Ramos (cell line): ENCODE data around the gene GDAP1L1.

Experiments used
- in situ Hi-C: fragments of 300-500 bp; cut with MboI; formaldehyde crosslinking; loops from one replicate; pipeline ENCODE4 v1.14.3; 2022; ENCODE audit warnings: low sequenced_read_pairs; ENCODE audit not compliant: unreplicated experiment

GDAP1L1 gene

DNA sequence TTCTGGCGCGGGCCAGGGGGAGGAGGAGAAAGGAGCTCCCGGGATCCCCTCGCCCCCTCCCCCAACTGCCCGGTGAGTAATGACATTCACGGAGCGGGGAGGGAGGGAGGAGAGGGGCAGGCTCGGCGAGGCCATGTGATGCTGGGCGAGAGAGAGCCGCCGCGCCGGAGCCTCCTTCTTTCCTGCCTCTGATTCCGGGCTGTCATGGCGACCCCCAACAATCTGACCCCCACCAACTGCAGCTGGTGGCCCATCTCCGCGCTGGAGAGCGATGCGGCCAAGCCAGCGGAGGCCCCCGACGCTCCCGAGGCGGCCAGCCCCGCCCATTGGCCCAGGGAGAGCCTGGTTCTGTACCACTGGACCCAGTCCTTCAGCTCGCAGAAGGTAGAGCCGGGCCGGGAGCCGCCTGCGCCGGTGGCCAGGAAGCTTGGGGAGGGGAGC is at the start of gene GDAP1L1:
Gene GDAP1L1, plus strand, starts transcription at position 178 of the 441 bp plus-strand sequence. Its CDS starts 27 bp downstream, at position 205.
- in situ Hi-C loops, result no loop called here

DNA sequence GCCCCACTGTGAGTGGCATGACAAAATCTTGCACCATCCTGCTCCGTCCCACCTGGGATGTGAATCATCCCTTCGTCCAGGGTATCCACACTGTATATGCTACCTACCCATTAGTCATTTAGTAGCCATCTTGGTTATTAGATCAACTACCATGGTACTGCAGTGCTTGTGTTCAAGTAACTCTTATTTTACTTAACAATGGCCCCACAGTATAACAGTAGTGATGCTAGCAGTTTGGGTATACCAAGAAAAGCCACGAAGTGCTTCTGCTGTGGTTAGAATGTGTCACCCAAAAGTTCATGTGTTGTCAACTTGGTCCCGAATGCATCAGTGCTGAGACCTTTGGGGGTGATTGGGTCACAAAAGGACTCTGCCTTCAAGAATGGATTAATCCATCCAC is 48.2 kb upstream of the GDAP1L1 start:
- in situ Hi-C loops, result no loop called here

DNA sequence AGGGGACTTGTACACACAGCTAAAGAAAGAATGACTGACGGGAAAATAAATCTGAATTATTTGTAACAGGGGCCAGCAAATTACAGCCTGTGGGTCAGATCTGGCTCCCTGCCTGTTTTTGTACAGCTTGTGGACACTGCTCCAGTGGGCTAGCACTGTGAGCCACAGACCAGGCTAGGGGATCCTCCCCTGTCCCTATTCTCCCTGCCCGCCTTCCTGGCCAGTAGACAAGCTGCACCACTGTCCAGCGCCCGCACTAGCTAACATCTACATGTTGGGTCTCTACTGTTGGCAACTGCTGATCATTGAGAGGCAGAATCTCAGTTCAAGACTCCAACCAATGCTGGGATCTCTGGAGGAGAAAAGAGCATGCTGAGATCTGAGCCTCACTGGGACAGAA is 47.2 kb upstream of the GDAP1L1 start:
- in situ Hi-C loops, result loop anchor here (25.0 kb wide), 2 partner anchors 412 to 487 kb away; no protein-coding TSS in a partner anchor

DNA sequence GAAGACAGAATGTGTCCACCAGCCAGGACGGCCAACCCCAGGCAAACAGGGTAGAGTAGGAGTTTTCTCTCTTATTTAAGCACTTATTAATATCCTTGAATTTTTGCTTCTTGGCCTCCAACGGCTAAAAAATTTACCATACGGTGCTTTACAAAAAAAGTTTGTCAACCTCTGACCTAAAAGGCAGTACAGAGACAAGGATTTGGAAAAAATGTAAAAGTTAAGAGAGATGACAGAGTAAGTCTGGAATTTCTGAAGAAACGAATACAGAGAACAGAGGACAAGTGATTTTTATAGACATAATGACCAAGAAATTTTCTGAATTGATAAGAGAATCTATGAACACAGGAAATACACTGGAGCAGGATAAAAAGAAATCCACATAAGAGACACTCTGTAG is 46.7 kb upstream of the GDAP1L1 start:
- in situ Hi-C loops, result loop anchor here (25.0 kb wide), 2 partner anchors 412 to 487 kb away; no protein-coding TSS in a partner anchor

DNA sequence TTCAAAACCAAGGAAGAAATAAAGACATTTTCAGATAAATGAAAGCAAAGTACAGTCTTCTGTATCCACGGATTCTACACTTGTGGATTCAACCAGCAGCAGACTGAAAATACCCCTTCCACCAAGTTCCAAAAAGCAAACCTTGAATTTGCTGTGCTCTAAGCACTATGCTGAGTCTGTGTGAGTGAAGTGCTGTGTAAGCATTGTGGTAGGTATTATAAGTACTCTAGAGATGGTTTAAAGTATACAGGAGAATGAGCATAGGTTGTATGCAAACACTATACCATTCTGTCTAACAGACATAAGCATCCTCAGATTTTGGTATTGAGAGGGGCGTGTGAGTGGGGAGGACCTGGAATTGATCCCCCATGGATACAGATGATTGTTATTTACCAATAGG is 46.1 kb upstream of the GDAP1L1 start:
- in situ Hi-C loops, result loop anchor here (25.0 kb wide), 2 partner anchors 411 to 486 kb away; no protein-coding TSS in a partner anchor

DNA sequence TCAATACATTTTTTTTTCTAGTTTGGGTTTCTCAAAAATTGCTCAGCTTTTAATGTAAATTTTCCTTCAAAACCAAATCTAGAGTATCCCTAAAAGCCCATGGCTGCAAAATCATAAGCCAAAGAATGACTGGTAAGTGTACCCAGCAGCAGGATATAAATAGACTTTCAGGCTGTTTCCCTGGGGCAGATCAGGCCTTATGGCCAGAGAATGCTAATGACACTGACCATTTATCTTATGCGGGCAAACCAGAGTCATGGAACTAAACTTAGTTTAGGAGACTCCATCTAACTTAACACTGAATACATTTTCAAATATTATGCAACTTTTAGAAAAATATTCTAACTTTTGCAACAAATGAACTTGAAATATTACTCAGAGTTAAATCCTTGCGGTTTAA is 43.9 kb upstream of the GDAP1L1 start:
- in situ Hi-C loops, result loop anchor here (25.0 kb wide), 2 partner anchors 409 to 484 kb away; no protein-coding TSS in a partner anchor

DNA sequence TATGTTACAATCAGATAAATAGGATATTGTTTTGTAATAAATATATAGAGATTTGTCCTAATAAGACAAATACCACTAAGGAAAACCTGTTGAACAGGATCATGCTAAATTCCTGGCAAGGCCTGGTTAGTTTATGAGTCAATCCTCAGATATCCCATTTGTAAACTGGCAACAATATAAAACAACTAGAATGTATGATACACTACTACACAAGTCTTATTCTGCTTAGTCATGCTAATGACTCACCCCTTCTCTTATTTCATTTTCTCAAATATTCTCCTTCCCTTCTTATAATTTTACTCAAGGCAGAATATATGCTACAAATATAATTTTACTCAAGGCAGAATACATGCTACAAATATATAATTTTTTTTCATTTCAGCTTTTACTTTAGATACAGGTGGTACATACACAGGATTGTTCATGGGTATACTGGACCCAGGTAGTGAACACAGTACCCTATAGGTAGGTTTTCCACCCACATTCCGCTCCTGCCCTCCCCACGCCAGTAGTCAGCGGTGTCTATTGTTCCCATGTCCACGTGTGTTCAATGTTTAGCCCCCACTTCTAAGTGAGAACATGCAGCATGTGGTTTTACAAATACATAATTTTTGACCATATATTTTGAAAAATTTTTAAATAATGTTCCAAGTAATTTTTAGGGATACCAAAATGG is 42.8 kb upstream of the GDAP1L1 start:
- in situ Hi-C loops, result loop anchor here (25.0 kb wide), 2 partner anchors 408 to 483 kb away; no protein-coding TSS in a partner anchor

DNA sequence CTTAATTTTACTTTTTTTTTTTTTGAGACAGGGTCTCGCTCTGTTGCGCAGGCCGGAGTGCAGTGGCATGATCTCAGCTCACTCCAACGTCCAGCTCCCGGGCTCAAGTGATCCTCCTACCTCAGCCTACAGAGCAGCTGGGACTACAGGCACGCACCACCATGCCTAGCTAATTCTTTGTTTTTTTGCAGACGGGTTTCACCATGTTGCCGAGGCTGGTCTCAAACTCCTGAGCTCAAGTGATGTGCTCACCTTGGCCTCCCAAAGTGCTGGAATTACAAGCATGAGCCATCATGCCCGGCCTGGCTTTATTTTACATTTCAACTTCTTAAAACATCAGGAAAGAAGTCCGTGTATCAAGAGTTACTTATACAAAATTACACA is 42.3 kb upstream of the GDAP1L1 start:
- in situ Hi-C loops, result loop anchor here (25.0 kb wide), 2 partner anchors 407 to 482 kb away; no protein-coding TSS in a partner anchor

DNA sequence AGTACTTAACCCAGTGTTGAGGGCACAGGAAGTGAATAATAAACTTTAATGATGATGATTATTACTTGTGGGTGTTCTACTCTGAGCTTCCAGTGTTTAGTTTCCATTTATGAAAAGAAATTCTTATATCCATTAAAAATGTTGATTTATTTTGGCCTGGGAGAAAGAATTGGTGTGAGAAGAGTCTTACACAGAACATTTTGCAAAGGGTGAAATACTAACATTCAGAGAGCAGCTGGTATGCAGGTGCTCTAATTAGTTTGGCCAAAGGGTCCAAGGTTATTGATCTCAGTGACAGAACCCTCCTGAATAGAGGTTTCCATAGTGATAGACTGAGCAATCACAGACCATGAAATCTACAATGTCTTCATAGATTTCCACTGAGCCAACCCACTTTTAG is 41.0 kb upstream of the GDAP1L1 start:
- in situ Hi-C loops, result loop anchor here (25.0 kb wide), 2 partner anchors 406 to 481 kb away; no protein-coding TSS in a partner anchor

DNA sequence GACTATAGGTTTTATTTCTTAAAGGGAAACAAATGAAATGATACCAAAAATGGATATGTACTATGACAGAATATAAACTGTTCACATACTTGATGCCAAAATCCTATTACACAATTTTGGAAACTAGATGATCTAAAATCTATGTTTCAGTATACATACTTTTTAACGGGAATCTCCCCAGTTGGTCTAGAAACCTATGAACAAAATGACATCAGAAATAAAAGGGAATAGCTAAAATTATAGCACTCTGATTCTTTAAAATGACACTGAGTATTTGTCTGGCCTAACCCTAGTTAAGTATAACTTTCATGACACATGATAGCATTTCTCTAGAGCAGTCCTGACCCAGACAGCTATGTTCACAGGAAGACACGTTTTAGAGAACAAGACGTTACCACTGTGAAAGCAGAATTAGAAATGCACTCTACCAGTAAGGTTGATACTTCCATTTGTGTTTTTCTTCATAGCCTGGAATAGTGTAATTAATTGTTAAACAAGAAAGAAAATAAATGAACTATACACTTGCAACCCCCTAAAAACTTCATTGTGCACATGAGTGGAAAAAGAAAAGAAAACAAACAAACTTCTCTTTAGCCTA is 39.9 kb upstream of the GDAP1L1 start:
- in situ Hi-C loops, result loop anchor here (25.0 kb wide), 2 partner anchors 405 to 480 kb away; no protein-coding TSS in a partner anchor

DNA sequence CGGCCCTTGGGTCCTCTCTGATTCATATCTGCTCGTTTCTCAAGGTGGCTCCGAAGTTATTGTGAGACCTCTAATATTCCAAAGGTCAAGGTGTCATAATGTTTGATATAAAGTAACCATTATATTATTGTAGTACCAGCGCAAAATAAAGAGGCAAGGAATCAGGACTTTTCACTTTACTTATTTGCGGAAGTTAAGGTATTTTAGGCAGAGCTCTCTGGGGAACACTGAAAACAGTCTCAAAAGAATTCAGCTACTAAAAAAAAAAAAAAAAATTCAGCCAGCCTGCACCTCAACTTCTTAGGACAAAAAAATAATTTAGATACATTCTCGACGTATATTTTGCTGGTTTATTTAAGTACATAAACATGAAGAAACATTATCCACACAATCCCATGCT is 38.9 kb upstream of the GDAP1L1 start:
- in situ Hi-C loops, result loop anchor here (25.0 kb wide), 2 partner anchors 404 to 479 kb away; no protein-coding TSS in a partner anchor

DNA sequence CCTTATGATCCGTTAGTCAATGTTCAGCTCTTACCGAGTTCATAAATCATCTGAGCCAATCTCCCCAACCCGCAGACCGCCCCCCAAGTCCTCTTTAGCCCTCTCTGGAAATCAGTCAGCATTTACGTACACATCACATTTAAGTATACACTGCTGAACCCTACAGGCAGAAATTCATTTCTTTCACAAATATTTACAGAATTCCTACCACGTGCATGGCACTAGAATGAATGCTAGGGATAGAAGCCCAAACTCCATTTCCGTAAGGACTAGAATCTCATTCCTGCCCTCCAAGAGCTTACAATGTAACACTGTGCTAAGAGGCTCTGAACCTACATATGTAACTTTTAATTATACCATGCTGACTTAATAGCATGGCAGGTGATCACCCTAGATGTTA is 38.3 kb upstream of the GDAP1L1 start:
- in situ Hi-C loops, result loop anchor here (25.0 kb wide), 2 partner anchors 404 to 479 kb away; no protein-coding TSS in a partner anchor

DNA sequence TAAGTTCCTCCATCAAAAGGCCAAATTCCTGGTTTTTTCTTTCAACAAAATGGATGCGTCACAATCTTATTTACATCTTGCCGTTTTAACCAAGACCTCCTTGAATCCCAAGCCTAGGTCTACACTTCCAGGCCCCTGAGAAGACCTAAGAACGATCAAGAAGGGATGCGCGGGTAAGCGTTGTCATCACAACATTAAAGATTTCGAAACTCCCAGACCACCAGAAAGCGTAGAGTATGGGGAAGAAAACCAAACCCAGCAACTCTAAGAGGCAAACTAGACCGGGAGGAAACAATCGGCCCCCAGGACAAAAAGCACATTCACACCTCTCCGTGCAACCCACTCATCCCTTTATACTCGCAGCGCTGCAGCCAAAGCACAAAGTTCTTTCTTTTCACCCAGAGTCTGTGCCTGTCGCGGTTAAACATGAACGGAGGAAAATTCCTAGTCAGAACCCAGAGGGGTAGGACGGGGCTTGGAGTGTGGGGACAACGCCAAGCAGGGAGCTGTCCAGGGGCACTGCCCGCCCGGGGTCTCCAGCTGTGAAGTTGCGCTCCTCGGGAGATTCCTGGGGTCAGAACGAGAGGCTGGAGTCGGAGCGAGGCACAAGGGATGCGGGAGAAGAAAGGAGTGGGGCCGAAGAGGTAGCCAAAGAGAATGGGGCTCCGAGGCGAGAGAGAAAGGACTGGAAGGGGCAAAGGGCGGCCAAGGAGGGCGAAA is 37.3 kb upstream of the GDAP1L1 start:
- in situ Hi-C loops, result loop anchor here (25.0 kb wide), 2 partner anchors 402 to 477 kb away; no protein-coding TSS in a partner anchor

DNA sequence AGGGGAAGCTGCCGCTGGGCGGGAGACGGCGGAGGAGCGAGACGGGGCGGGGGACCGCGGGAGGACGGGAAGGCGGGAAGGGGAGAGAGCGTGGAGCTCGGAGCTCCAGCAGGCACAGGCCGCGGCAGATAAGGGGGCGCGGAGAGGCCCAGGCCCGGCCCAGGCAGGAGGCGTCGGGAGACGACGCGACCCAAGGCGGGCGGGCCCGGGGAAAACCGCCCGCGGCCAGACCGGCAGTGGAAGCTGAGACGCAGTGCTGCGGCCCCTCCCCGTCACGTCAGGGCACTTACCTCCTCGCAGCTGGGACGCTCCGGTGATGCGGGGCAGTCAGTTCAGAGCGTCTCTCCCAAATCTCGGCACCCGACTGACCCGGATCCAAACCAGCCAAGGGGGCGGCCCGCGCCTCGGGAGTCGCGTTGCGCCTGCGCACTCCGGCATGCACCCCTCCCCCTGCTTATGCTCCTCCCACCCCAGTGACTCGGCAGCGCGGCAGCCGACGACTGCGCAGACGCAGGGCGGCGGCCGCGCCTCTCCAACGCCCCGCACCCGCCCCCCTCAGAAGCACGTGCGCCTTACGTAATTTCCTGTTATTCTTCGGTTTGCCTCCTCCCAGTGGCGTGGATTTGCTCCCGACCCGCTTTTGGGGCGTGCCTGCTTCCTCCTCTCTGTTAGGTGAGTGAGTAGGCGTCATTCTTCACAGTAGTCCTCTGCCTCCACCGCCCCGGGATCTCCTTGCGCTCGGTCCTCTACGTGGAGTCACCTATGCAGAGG is 36.5 kb upstream of the GDAP1L1 start, which contains the start of gene OSER1:
Gene OSER1, minus strand, starts transcription at position 366 of the 771 bp plus-strand sequence. CDS start 3,814 bp downstream, outside the sequence.
- in situ Hi-C loops, result loop anchor here (25.0 kb wide), 2 partner anchors 402 to 477 kb away; no protein-coding TSS in a partner anchor

DNA sequence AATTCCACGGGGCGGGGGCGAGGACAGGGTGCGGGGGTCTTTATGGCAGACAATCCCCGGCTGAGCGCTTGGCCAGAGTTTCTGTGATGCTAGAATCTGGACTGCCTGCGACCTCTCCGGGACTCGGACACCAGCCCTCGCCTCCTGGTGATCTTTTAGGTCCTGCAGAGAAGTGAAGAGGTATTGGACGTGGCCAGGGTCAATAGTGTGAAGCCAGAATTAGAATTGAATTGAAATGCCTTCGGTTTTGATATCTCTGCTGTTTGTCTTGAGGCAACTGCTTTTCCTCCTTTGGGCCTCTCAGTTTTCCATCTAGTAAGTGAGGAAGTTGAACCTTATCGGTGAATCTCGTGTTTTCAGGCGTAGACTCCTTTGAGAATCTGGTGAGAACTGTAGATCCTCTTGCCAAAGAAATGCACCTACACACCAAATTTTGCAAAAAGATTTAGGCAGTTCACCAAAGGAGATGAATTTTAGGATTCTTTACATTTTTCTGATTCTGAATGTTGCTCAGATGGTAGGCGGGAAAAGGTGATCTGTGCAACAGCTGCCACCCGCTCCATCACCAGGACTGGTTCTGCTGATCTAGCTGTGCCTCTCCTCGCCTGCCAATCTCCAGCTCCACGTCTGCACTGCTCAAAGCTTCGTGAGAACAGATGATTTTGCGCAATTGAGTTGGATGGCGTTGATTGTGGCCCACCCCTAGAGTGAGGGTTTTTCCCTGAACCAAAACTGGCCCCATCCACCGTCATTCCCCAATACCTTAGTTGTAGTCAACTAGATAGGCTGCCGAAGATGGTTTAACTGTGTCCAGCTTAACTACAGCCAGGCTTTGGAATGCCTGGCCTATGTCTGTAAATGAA is 35.7 kb upstream of the GDAP1L1 start:
- in situ Hi-C loops, result loop anchor here (25.0 kb wide), 2 partner anchors 401 to 476 kb away; no protein-coding TSS in a partner anchor

DNA sequence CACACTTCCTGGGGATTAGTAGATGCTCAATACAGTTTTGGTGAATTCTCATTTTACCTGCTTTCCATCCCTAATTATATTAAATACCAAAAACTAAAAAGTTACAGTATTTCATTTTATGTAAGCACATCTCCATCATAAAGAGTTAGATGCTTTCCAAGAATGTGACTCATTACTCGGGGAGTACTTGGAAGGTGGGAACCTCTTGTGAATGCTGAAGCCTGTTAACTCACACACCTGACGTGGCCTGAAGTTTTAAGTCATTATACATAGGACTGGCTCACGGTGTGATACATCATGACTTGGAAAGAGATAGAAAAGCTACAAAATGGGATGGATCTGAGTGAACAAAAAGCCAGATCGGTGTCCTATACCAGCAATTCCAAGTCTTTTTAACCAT is 34.3 kb upstream of the GDAP1L1 start:
- in situ Hi-C loops, result loop anchor here (25.0 kb wide), 2 partner anchors 400 to 475 kb away; no protein-coding TSS in a partner anchor

DNA sequence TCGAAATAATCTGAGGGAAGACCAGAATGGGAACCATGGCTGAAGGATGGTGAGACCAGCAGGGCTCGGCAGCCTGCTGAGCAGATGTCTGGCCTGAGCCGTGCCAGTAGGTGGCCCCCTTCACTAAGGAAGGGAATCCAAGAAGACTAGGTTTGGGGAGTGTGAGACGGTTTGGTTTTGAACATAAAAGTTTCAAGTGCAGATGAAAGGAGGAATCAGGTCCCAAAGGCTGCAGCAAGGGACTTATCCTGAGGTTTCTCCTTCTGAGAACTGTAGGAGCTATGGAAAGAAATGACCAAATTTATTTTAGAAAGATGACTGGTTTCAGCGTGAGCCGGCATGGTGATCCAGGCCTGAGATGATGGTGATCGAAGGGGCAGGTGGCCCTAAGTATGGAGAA is 32.0 kb upstream of the GDAP1L1 start:
- in situ Hi-C loops, result loop anchor here (5.0 to 25.0 kb wide), 3 partner anchors 97 to 472 kb away; partner anchors contain the start of gene FITM2
